Esophagus squamous epithelium (tissue), 4 donors: ENCODE data around the gene IGLL1.
"Not testable (repeated sequence)": the region's sequence is repeated elsewhere in the genome, so short reads cannot be mapped to it uniquely, and the experiment has no call there.

Experiments used
- POLR2A ChIP-seq, 4 donors: fragments of 450-650 bp; IDR thresholded peaks; one replicate each; pipeline ENCODE4 v1.6.1; 2017; ENCODE audit warnings: antibody characterized with exemption in 4 of 4, mild to moderate bottlenecking in 4 of 4, moderate library complexity in 3 of 4
- TF ChIP-seq, protein P1 (sequence below), 6 experiments: fragments of 450-650 bp in 4 of 6; fragments of 200-600 bp in 2 of 6; sonication (generic) in 2 of 6; IDR thresholded peaks; one replicate each; pipeline ENCODE4 v1.5.1; 2016 to 2019; ENCODE audit warnings: antibody characterized with exemption in 6 of 6, mild to moderate bottlenecking in 4 of 6, moderate library complexity in 4 of 6

- not testable (repeated sequence) for TF ChIP-seq POLR2A (IDR thresholded peaks at IDR 0.05)
- TF ChIP-seq, protein P1, sequence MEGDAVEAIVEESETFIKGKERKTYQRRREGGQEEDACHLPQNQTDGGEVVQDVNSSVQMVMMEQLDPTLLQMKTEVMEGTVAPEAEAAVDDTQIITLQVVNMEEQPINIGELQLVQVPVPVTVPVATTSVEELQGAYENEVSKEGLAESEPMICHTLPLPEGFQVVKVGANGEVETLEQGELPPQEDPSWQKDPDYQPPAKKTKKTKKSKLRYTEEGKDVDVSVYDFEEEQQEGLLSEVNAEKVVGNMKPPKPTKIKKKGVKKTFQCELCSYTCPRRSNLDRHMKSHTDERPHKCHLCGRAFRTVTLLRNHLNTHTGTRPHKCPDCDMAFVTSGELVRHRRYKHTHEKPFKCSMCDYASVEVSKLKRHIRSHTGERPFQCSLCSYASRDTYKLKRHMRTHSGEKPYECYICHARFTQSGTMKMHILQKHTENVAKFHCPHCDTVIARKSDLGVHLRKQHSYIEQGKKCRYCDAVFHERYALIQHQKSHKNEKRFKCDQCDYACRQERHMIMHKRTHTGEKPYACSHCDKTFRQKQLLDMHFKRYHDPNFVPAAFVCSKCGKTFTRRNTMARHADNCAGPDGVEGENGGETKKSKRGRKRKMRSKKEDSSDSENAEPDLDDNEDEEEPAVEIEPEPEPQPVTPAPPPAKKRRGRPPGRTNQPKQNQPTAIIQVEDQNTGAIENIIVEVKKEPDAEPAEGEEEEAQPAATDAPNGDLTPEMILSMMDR (IDR thresholded peaks at IDR 0.05), result not testable (repeated sequence)
Observed at GRCh38 chr22:23543506-23544000, 36.5 kb downstream of the IGLL1 start.
